WTC11 (cell line): ENCODE measurements around the gene PCBP3.

Source experiments
- ATF1 ChIP-seq: sonication (generic); formaldehyde crosslinking; IDR thresholded peaks from 2 replicates; pipeline ENCODE4 v1.8.1; 2023; ENCODE audit warnings: mild to moderate bottlenecking, moderate library complexity, missing genetic modification reagents
- NR2C2 ChIP-seq: sonication (generic); formaldehyde crosslinking; IDR thresholded peaks from 2 replicates; pipeline ENCODE4 v1.8.0; 2022; ENCODE audit warnings: mild to moderate bottlenecking, missing genetic modification reagents
- RELA ChIP-seq: sonication (generic); formaldehyde crosslinking; IDR thresholded peaks from 2 replicates; pipeline ENCODE4 v1.8.1; 2022; ENCODE audit warnings: missing genetic modification reagents, mild to moderate bottlenecking, borderline replicate concordance
- ZNF423 ChIP-seq: fragments of 250-450 bp; sonication (Bioruptor Pico); IDR thresholded peaks from 2 replicates; pipeline ENCODE4 v2.1.2; 2022; ENCODE audit warnings: mild to moderate bottlenecking, moderate library complexity
- TF ChIP-seq, protein P1 (sequence below): fragments of 200-600 bp; IDR thresholded peaks from 2 replicates; pipeline ENCODE4 v1.8.0; 2022; ENCODE audit warnings: antibody characterized with exemption
- TF ChIP-seq, protein P2 (sequence below): sonication (generic); formaldehyde crosslinking; IDR thresholded peaks from 2 replicates; pipeline ENCODE4 v1.8.0; 2022; ENCODE audit warnings: missing genetic modification reagents
- TF ChIP-seq, protein P3 (sequence below): sonication (generic); formaldehyde crosslinking; IDR thresholded peaks from 2 replicates; pipeline ENCODE4 v1.8.1; 2022; ENCODE audit warnings: missing genetic modification reagents, borderline replicate concordance
- TF ChIP-seq, protein P4 (sequence below): sonication (generic); formaldehyde crosslinking; IDR thresholded peaks from 2 replicates; pipeline ENCODE4 v1.8.1; 2022; ENCODE audit warnings: low read depth, missing genetic modification reagents, borderline replicate concordance
- TF ChIP-seq, protein P5 (sequence below): sonication (generic); formaldehyde crosslinking; IDR thresholded peaks from 2 replicates; pipeline ENCODE4 v1.8.1; 2022; ENCODE audit warnings: low read depth, mild to moderate bottlenecking, moderate library complexity, missing genetic modification reagents, borderline replicate concordance

- TF ChIP-seq, protein P1, sequence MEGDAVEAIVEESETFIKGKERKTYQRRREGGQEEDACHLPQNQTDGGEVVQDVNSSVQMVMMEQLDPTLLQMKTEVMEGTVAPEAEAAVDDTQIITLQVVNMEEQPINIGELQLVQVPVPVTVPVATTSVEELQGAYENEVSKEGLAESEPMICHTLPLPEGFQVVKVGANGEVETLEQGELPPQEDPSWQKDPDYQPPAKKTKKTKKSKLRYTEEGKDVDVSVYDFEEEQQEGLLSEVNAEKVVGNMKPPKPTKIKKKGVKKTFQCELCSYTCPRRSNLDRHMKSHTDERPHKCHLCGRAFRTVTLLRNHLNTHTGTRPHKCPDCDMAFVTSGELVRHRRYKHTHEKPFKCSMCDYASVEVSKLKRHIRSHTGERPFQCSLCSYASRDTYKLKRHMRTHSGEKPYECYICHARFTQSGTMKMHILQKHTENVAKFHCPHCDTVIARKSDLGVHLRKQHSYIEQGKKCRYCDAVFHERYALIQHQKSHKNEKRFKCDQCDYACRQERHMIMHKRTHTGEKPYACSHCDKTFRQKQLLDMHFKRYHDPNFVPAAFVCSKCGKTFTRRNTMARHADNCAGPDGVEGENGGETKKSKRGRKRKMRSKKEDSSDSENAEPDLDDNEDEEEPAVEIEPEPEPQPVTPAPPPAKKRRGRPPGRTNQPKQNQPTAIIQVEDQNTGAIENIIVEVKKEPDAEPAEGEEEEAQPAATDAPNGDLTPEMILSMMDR, result no peak
- TF ChIP-seq ZNF423 (CRISPR knock-in tag) (no peak), RELA (CRISPR knock-in tag) (no peak), ATF1 (CRISPR knock-in tag) (no peak), NR2C2 (no peak)
- TF ChIP-seq, protein P2, sequence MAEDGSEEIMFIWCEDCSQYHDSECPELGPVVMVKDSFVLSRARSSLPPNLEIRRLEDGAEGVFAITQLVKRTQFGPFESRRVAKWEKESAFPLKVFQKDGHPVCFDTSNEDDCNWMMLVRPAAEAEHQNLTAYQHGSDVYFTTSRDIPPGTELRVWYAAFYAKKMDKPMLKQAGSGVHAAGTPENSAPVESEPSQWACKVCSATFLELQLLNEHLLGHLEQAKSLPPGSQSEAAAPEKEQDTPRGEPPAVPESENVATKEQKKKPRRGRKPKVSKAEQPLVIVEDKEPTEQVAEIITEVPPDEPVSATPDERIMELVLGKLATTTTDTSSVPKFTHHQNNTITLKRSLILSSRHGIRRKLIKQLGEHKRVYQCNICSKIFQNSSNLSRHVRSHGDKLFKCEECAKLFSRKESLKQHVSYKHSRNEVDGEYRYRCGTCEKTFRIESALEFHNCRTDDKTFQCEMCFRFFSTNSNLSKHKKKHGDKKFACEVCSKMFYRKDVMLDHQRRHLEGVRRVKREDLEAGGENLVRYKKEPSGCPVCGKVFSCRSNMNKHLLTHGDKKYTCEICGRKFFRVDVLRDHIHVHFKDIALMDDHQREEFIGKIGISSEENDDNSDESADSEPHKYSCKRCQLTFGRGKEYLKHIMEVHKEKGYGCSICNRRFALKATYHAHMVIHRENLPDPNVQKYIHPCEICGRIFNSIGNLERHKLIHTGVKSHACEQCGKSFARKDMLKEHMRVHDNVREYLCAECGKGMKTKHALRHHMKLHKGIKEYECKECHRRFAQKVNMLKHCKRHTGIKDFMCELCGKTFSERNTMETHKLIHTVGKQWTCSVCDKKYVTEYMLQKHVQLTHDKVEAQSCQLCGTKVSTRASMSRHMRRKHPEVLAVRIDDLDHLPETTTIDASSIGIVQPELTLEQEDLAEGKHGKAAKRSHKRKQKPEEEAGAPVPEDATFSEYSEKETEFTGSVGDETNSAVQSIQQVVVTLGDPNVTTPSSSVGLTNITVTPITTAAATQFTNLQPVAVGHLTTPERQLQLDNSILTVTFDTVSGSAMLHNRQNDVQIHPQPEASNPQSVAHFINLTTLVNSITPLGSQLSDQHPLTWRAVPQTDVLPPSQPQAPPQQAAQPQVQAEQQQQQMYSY (CRISPR knock-in tag), result no peak
- TF ChIP-seq, protein P3, sequence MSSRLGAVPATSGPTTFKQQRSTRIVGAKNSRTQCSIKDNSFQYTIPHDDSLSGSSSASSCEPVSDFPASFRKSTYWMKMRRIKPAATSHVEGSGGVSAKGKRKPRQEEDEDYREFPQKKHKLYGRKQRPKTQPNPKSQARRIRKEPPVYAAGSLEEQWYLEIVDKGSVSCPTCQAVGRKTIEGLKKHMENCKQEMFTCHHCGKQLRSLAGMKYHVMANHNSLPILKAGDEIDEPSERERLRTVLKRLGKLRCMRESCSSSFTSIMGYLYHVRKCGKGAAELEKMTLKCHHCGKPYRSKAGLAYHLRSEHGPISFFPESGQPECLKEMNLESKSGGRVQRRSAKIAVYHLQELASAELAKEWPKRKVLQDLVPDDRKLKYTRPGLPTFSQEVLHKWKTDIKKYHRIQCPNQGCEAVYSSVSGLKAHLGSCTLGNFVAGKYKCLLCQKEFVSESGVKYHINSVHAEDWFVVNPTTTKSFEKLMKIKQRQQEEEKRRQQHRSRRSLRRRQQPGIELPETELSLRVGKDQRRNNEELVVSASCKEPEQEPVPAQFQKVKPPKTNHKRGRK (CRISPR knock-in tag), result no peak
- TF ChIP-seq, protein P4, sequence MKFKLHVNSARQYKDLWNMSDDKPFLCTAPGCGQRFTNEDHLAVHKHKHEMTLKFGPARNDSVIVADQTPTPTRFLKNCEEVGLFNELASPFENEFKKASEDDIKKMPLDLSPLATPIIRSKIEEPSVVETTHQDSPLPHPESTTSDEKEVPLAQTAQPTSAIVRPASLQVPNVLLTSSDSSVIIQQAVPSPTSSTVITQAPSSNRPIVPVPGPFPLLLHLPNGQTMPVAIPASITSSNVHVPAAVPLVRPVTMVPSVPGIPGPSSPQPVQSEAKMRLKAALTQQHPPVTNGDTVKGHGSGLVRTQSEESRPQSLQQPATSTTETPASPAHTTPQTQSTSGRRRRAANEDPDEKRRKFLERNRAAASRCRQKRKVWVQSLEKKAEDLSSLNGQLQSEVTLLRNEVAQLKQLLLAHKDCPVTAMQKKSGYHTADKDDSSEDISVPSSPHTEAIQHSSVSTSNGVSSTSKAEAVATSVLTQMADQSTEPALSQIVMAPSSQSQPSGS (CRISPR knock-in tag), result no peak
- TF ChIP-seq, protein P5, sequence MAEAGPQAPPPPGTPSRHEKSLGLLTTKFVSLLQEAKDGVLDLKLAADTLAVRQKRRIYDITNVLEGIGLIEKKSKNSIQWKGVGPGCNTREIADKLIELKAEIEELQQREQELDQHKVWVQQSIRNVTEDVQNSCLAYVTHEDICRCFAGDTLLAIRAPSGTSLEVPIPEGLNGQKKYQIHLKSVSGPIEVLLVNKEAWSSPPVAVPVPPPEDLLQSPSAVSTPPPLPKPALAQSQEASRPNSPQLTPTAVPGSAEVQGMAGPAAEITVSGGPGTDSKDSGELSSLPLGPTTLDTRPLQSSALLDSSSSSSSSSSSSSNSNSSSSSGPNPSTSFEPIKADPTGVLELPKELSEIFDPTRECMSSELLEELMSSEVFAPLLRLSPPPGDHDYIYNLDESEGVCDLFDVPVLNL, result no peak
These were observed 173.8 kb downstream of the PCBP3 start for GRCh38 chr21:45817345-45817744.
